Astrocyte of the cerebellum (primary cell): Measurements from ENCODE around the gene EIF4G2.

ENCODE experiments used
- DNase-seq: peaks from one replicate; pipeline ENCODE4 v3.0.0-alpha.2; 2011; ENCODE audit warnings: low read depth
- H3K4me3 ChIP-seq: 2 replicates; pipeline ENCODE4 v1.5.1; 2011; ENCODE audit warnings: mild to moderate bottlenecking, low read depth, low read length, moderate library complexity
- CTCF ChIP-seq: IDR thresholded peaks from 2 replicates; pipeline ENCODE4 v1.5.1; 2012; ENCODE audit warnings: low read length, low read depth, moderate library complexity, mild to moderate bottlenecking; ENCODE audit errors: missing control alignments
- in situ Hi-C: cut with HindIII; loops from 2 replicates; pipeline ENCODE4 v1.10.0; 2017; ENCODE audit warnings: low sequenced_read_pairs

The EIF4G2 gene

GRCh38 chr11:10847960-10848860 is 39.5 kb upstream of the EIF4G2 start:
- DNase-seq: no peak

DNA sequence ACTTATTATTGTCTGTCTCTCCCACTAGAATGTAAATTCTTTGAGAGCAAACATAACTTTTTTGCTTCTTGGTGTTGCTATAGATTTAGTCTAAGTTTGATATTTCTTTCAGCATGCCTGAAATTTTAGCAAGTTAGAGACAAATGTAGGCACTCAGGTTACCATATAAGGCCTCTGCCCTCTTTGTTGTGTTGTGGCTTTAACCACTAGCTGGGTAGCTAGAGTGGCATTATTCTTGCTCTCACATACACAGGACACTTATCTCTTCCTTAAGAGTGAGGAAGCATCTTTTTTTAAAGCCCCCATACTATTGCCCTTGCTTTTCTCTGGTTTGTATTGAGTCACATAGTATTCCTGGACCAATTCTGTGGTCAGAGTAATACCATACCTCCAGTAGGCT is 37.9 kb upstream of the EIF4G2 start:
- DNase-seq: no peak
- no peak for TF ChIP-seq CTCF
- H3K4me3 ChIP-seq: no peak overlapping the region
- in situ Hi-C loops: no loop called here

More at GRCh38 chr11:10847960-10848860, 39.5 kb upstream of the EIF4G2 start:
- H3K4me3 ChIP-seq: no peak overlapping the region
- TF ChIP-seq CTCF: no peak
- in situ Hi-C loops: no loop called here

- in situ Hi-C loops: no loop called here
- H3K4me3 ChIP-seq: no peak overlapping the region
- no peak for DNase-seq
- no peak for TF ChIP-seq CTCF
Measured at GRCh38 chr11:10845589-10845988, 36.9 kb upstream of the EIF4G2 start.

- TF ChIP-seq CTCF: no peak
- in situ Hi-C loops: no loop called here
- no peak overlapping the region for H3K4me3 ChIP-seq
- DNase-seq: no peak
Measured at GRCh38 chr11:10844796-10845195, 36.1 kb upstream of the EIF4G2 start.

GRCh38 chr11:10844356-10844755 is 35.6 kb upstream of the EIF4G2 start:
- no peak overlapping the region for H3K4me3 ChIP-seq
- in situ Hi-C loops: no loop called here
- TF ChIP-seq CTCF: no peak
- DNase-seq: no peak

GRCh38 chr11:10838881-10839280 is 30.2 kb upstream of the EIF4G2 start:
- in situ Hi-C loops: no loop called here
- no peak for TF ChIP-seq CTCF
- DNase-seq: no peak

More at GRCh38 chr11:10838881-10839280, 30.2 kb upstream of the EIF4G2 start:
- no peak overlapping the region for H3K4me3 ChIP-seq
